KMS-11 (cell line): ENCODE measurements around the gene GALNTL6.
"Not testable (repeated sequence)": the region's sequence is repeated elsewhere in the genome, so short reads cannot be mapped to it uniquely, and the experiment has no call there.

Experiments
- H2AFZ ChIP-seq: fragments of 200-600 bp; sonication (generic); 2 replicates; pipeline ENCODE4 v1.6.1; 2016; ENCODE audit warnings: antibody characterized with exemption, mixed run types, low read depth
- H3K27ac ChIP-seq: fragments of 200-600 bp; sonication (generic); 2 replicates; pipeline ENCODE4 v1.6.1; 2016; ENCODE audit warnings: mild to moderate bottlenecking, mixed run types
- H3K27me3 ChIP-seq: fragments of 200-600 bp; sonication (generic); 2 replicates; pipeline ENCODE4 v1.6.1; 2017; ENCODE audit warnings: mild to moderate bottlenecking, low read depth, mixed run types, moderate library complexity; ENCODE audit not compliant: insufficient read depth
- H3K36me3 ChIP-seq: fragments of 200-600 bp; sonication (generic); 2 replicates; pipeline ENCODE4 v1.6.1; 2017; ENCODE audit warnings: mild to moderate bottlenecking, mixed run types; ENCODE audit not compliant: insufficient read depth
- H3K4me1 ChIP-seq: fragments of 200-600 bp; sonication (generic); 2 replicates; pipeline ENCODE4 v1.6.1; 2016; ENCODE audit warnings: mild to moderate bottlenecking, low read depth, mixed run types; ENCODE audit not compliant: poor library complexity, severe bottlenecking
- H3K4me2 ChIP-seq: fragments of 200-600 bp; sonication (generic); 2 replicates; pipeline ENCODE4 v1.7.0; 2016; ENCODE audit warnings: mild to moderate bottlenecking, mixed run types
- H3K4me3 ChIP-seq: fragments of 200-600 bp; sonication (generic); IDR thresholded peaks from 2 replicates; pipeline ENCODE4 v1.6.1; 2017; ENCODE audit warnings: low read depth, low read length, mixed read lengths; ENCODE audit not compliant: insufficient read depth
- H3K79me2 ChIP-seq: fragments of 200-600 bp; sonication (generic); 2 replicates; pipeline ENCODE4 v1.6.1; 2016; ENCODE audit warnings: low read depth, mixed run types; ENCODE audit not compliant: insufficient read depth
- H3K9ac ChIP-seq: fragments of 200-600 bp; sonication (generic); 2 replicates; pipeline ENCODE4 v1.6.1; 2016; ENCODE audit warnings: mild to moderate bottlenecking, mixed run types
- H4K20me1 ChIP-seq: fragments of 200-600 bp; sonication (generic); 2 replicates; pipeline ENCODE4 v1.6.1; 2016; ENCODE audit warnings: mild to moderate bottlenecking, mixed run types; ENCODE audit not compliant: insufficient read depth
- CTCF ChIP-seq: fragments of 200-600 bp; sonication (generic); conservative IDR thresholded peaks from 2 replicates; pipeline ENCODE4 v1.6.1; 2017; ENCODE audit warnings: low read depth, mild to moderate bottlenecking, antibody characterized with exemption, low read length, moderate library complexity, mixed read lengths

The GALNTL6 gene

GRCh38 chr4:172404676-172405075 is 591.5 kb downstream of the GALNTL6 start:
- Histone ChIP-seq H4K20me1 (no peaks in the 10 kb centered on the region), H3K36me3 (no peaks in the 10 kb centered on the region; the same call in 1 of the 2 replicates), H3K4me3 (no peak overlapping the region), H3K4me2 (no peak overlapping the region), H3K27ac (no peak overlapping the region), H3K9ac (no peak overlapping the region), H2AFZ (no peak overlapping the region), H3K4me1 (no peaks in the 10 kb centered on the region), H3K79me2 (no peaks in the 10 kb centered on the region), H3K27me3 (no peaks in the 10 kb centered on the region)
- no peak for TF ChIP-seq CTCF

GRCh38 chr4:172410363-172410762 is 597.2 kb downstream of the GALNTL6 start:
- Histone ChIP-seq H2AFZ (no peak overlapping the region), H3K4me1 (no peaks in the 10 kb centered on the region), H4K20me1 (no peaks in the 10 kb centered on the region), H3K9ac (no peak overlapping the region), H3K4me3 (no peak overlapping the region), H3K36me3 (no peaks in the 10 kb centered on the region; the same call in 1 of the 2 replicates), H3K4me2 (no peak overlapping the region), H3K79me2 (no peaks in the 10 kb centered on the region), H3K27me3 (no peaks in the 10 kb centered on the region), H3K27ac (no peak overlapping the region)
- no peak for TF ChIP-seq CTCF

GRCh38 chr4:172411149-172411548 is 597.9 kb downstream of the GALNTL6 start:
- TF ChIP-seq CTCF, result no peak
- Histone ChIP-seq H3K4me1 (no peaks in the 10 kb centered on the region), H3K9ac (no peak overlapping the region), H2AFZ (no peak overlapping the region), H3K27me3 (no peaks in the 10 kb centered on the region), H3K4me2 (no peak overlapping the region), H3K27ac (no peak overlapping the region), H4K20me1 (no peaks in the 10 kb centered on the region), H3K36me3 (no peaks in the 10 kb centered on the region), H3K79me2 (no peaks in the 10 kb centered on the region), H3K4me3 (no peak overlapping the region)

GRCh38 chr4:172412851-172413580 is 599.8 kb downstream of the GALNTL6 start:
- TF ChIP-seq CTCF, result no peak
- no peaks in the 10 kb centered on the region for H4K20me1 ChIP-seq

GRCh38 chr4:172428979-172429378 is 615.8 kb downstream of the GALNTL6 start:
- not testable (repeated sequence) for H3K4me2 ChIP-seq, H3K27me3 ChIP-seq, H3K79me2 ChIP-seq, H3K4me3 ChIP-seq, H3K9ac ChIP-seq, H4K20me1 ChIP-seq, H2AFZ ChIP-seq, H3K27ac ChIP-seq, H3K36me3 ChIP-seq, H3K4me1 ChIP-seq

More at GRCh38 chr4:172412851-172413580, 599.8 kb downstream of the GALNTL6 start:
- Histone ChIP-seq H3K79me2 (no peaks in the 10 kb centered on the region), H3K4me1 (no peaks in the 10 kb centered on the region), H2AFZ (peak overlapping the region; percentile 12; the same call in 1 of the 2 replicates), H3K27ac (no peak overlapping the region), H3K9ac (no peak overlapping the region), H3K27me3 (no peaks in the 10 kb centered on the region), H3K36me3 (no peaks in the 10 kb centered on the region), H3K4me2 (no peak overlapping the region), H3K4me3 (no peak overlapping the region)
